ENCODE measurements around the gene MAPK13. TPM values are rescaled to one million over a fixed set of nuclear protein-coding genes. Genes with fewer than 3 reads are reported as not detected.
"Not testable (repeated sequence)": the region's sequence is repeated elsewhere in the genome, so short reads cannot be mapped to it uniquely, and the experiment has no call there.

The MAPK13 gene
- polyA plus RNA-seq: 47.1 TPM

GRCh38 chr6:36129941-36130666, at the start of gene MAPK13:
Gene MAPK13, plus strand, starts transcription at chr6:36130513. Its CDS starts 70 bp downstream, at chr6:36130583.
- H3K9me3 Mint-ChIP-seq: no peaks in the 10 kb centered on the region
- peaks cover 28 to 37% (median 37%) of the 10 kb centered on the region in 3 donors for H3K4me1 Mint-ChIP-seq
- H3K4me3 Mint-ChIP-seq: peak within 1 kb of the TSS; percentile 87 to 98 (median 94)
- peaks cover 4% of the 10 kb centered on the region for H3K36me3 Mint-ChIP-seq
- no peaks in the 10 kb centered on the region for H3K27me3 Mint-ChIP-seq
- peak within 1 kb of the TSS; percentile 84 to 94 (median 88) for H3K27ac Mint-ChIP-seq

- Mint-ChIP-seq H3K27ac (no peak overlapping the region), H3K36me3 (peaks cover 22% of the 10 kb centered on the region), H3K4me3 (no peak overlapping the region), H3K27me3 (no peaks in the 10 kb centered on the region), H3K4me1 (peaks cover 13 to 29% (median 24%) of the 10 kb centered on the region in 3 donors), H3K9me3 (no peaks in the 10 kb centered on the region)
Observed at GRCh38 chr6:36082318-36082717, 48.0 kb upstream of the MAPK13 start.

GRCh38 chr6:36083446-36083845, 46.9 kb upstream of the MAPK13 start:
- Mint-ChIP-seq H3K4me1 (peaks cover 15 to 33% (median 26%) of the 10 kb centered on the region in 3 donors), H3K9me3 (no peaks in the 10 kb centered on the region), H3K27me3 (no peaks in the 10 kb centered on the region), H3K36me3 (peaks cover 22% of the 10 kb centered on the region), H3K27ac (no peak overlapping the region), H3K4me3 (no peak overlapping the region)

- not testable (repeated sequence) for H3K4me3 Mint-ChIP-seq, H3K36me3 Mint-ChIP-seq, H3K27me3 Mint-ChIP-seq, H3K27ac Mint-ChIP-seq, H3K9me3 Mint-ChIP-seq
- peaks cover 14 to 30% (median 22%) of the 10 kb centered on the region in 3 donors for H3K4me1 Mint-ChIP-seq
Observed at GRCh38 chr6:36088204-36088603, 42.1 kb upstream of the MAPK13 start.

GRCh38 chr6:36089048-36089447, 41.3 kb upstream of the MAPK13 start:
- H3K36me3 Mint-ChIP-seq: peaks cover 3% of the 10 kb centered on the region
- H3K4me3 Mint-ChIP-seq: no peak overlapping the region
- peak overlapping the region in 2 of 3 donors; percentile 20 to 47 for H3K27ac Mint-ChIP-seq
- no peaks in the 10 kb centered on the region for H3K9me3 Mint-ChIP-seq
- H3K4me1 Mint-ChIP-seq: peaks cover 15 to 31% (median 22%) of the 10 kb centered on the region in 3 donors
- H3K27me3 Mint-ChIP-seq: no peaks in the 10 kb centered on the region

GRCh38 chr6:36094238-36094637, 36.1 kb upstream of the MAPK13 start:
- H3K4me1 Mint-ChIP-seq: peaks cover 16 to 28% (median 18%) of the 10 kb centered on the region in 3 donors
- no peaks in the 10 kb centered on the region for H3K27me3 Mint-ChIP-seq
- H3K36me3 Mint-ChIP-seq: peaks cover 2% of the 10 kb centered on the region
- no peak overlapping the region for H3K4me3 Mint-ChIP-seq
- H3K9me3 Mint-ChIP-seq: no peaks in the 10 kb centered on the region
- H3K27ac Mint-ChIP-seq: no peak overlapping the region

- no peak overlapping the region for H3K4me3 Mint-ChIP-seq
- H3K27ac Mint-ChIP-seq: peak overlapping the region in 2 of 3 donors; percentile 29 to 48
- peaks cover 2% of the 10 kb centered on the region for H3K36me3 Mint-ChIP-seq
- no peaks in the 10 kb centered on the region for H3K27me3 Mint-ChIP-seq
- peaks cover 16 to 33% (median 20%) of the 10 kb centered on the region in 3 donors for H3K4me1 Mint-ChIP-seq
- H3K9me3 Mint-ChIP-seq: no peaks in the 10 kb centered on the region
Observed at GRCh38 chr6:36094753-36095496, 35.4 kb upstream of the MAPK13 start.

- peaks cover 2% of the 10 kb centered on the region for H3K36me3 Mint-ChIP-seq
- peak overlapping the region in 2 of 3 donors; percentile 9 to 29 for H3K27ac Mint-ChIP-seq
- no peaks in the 10 kb centered on the region for H3K9me3 Mint-ChIP-seq
- H3K4me3 Mint-ChIP-seq: no peak overlapping the region
- H3K27me3 Mint-ChIP-seq: no peaks in the 10 kb centered on the region
- peaks cover 16 to 33% (median 22%) of the 10 kb centered on the region in 3 donors for H3K4me1 Mint-ChIP-seq
Observed at GRCh38 chr6:36095497-36096391, 34.6 kb upstream of the MAPK13 start.

GRCh38 chr6:36098253-36098919, 31.9 kb upstream of the MAPK13 start:
- peaks cover 2% of the 10 kb centered on the region for H3K36me3 Mint-ChIP-seq
- H3K4me1 Mint-ChIP-seq: peaks cover 14 to 26% (median 23%) of the 10 kb centered on the region in 3 donors
- H3K4me3 Mint-ChIP-seq: no peak overlapping the region
- peak overlapping the region in 1 of 3 donors; percentile 65 for H3K27ac Mint-ChIP-seq
- H3K9me3 Mint-ChIP-seq: no peaks in the 10 kb centered on the region
- H3K27me3 Mint-ChIP-seq: no peaks in the 10 kb centered on the region

- H3K27me3 Mint-ChIP-seq: no peaks in the 10 kb centered on the region
- H3K27ac Mint-ChIP-seq: peak overlapping the region in 2 of 3 donors; percentile 65 to 67
- H3K9me3 Mint-ChIP-seq: no peaks in the 10 kb centered on the region
- H3K4me1 Mint-ChIP-seq: peaks cover 13 to 26% (median 23%) of the 10 kb centered on the region in 3 donors
- no peak overlapping the region for H3K4me3 Mint-ChIP-seq
- peaks cover 2% of the 10 kb centered on the region for H3K36me3 Mint-ChIP-seq
Observed at GRCh38 chr6:36098920-36099647, 31.2 kb upstream of the MAPK13 start.

GRCh38 chr6:36099869-36100483, 30.3 kb upstream of the MAPK13 start:
- H3K4me3 Mint-ChIP-seq: no peak overlapping the region
- H3K4me1 Mint-ChIP-seq: peaks cover 10 to 25% (median 21%) of the 10 kb centered on the region in 3 donors
- no peaks in the 10 kb centered on the region for H3K27me3 Mint-ChIP-seq
- no peaks in the 10 kb centered on the region for H3K9me3 Mint-ChIP-seq
- peak overlapping the region in 1 of 3 donors; percentile 67 for H3K27ac Mint-ChIP-seq
- H3K36me3 Mint-ChIP-seq: peaks cover 2% of the 10 kb centered on the region

GRCh38 chr6:36101691-36102090, 28.6 kb upstream of the MAPK13 start:
- H3K9me3 Mint-ChIP-seq: no peaks in the 10 kb centered on the region
- no peak overlapping the region for H3K27ac Mint-ChIP-seq
- H3K27me3 Mint-ChIP-seq: no peaks in the 10 kb centered on the region
- H3K36me3 Mint-ChIP-seq: peaks cover 4% of the 10 kb centered on the region
- no peak overlapping the region for H3K4me3 Mint-ChIP-seq
- H3K4me1 Mint-ChIP-seq: peaks cover 4 to 21% (median 17%) of the 10 kb centered on the region in 3 donors

- Mint-ChIP-seq H3K36me3 (peaks cover 4% of the 10 kb centered on the region), H3K27me3 (no peaks in the 10 kb centered on the region), H3K4me1 (peaks cover 3 to 22% (median 17%) of the 10 kb centered on the region in 3 donors), H3K27ac (peak overlapping the region in 1 of 3 donors; percentile 85), H3K4me3 (no peak overlapping the region), H3K9me3 (no peaks in the 10 kb centered on the region)
Observed at GRCh38 chr6:36102853-36103252, 27.5 kb upstream of the MAPK13 start.

All from IgD-negative memory B cell (primary cell).